Panc1 (cell line): ENCODE data around the gene B9D1. TPM values are rescaled to one million over a fixed set of nuclear protein-coding genes. Genes with fewer than 3 reads are reported as not detected.

ENCODE experiments used
- ATAC-seq: fragments of 200-7000 bp; cut with Tn5 transposase; 2 replicates; pipeline ENCODE4 v1.9.1; 2020; ENCODE audit warnings: mild to moderate bottlenecking, moderate library complexity
- BruUV-seq: library from RNA; stranded (reverse); fragments of 400-500 nt; replicated peaks from 2 replicates; lab custom pipeline; 2021; lab: Mats Ljungman, UMichigan
- CTCF ChIA-PET: fragments of 300-600 bp; sonication (Branson Sonifier 250); formaldehyde crosslinking; loops from one replicate; lab custom pipeline; 2022; ENCODE audit warnings: antibody characterized with exemption; lab: Charles Lee
- POLR2A ChIA-PET: fragments of 300-600 bp; sonication (Branson Sonifier 250); formaldehyde crosslinking; loops from one replicate; lab custom pipeline; 2022; ENCODE audit warnings: antibody characterized with exemption; lab: Charles Lee
- DNase-seq: peaks from one replicate; pipeline ENCODE4 v3.0.0-alpha.2; 2010; ENCODE audit warnings: low read depth, low spot score
- H3K27ac ChIP-seq: 2 replicates; pipeline ENCODE4 v1.5.1; 2011; ENCODE audit warnings: mild to moderate bottlenecking, low read length, inconsistent platforms
- H3K27me3 ChIP-seq: fragments of 200-500 bp; sonication (Bioruptor generic); 2 replicates; pipeline ENCODE4 v1.6.0; 2014; ENCODE audit warnings: low read length, inconsistent platforms; ENCODE audit not compliant: control insufficient read depth, insufficient read depth
- H3K36me3 ChIP-seq: fragments of 200-500 bp; sonication (Bioruptor generic); 2 replicates; pipeline ENCODE4 v1.5.1; 2014; ENCODE audit warnings: inconsistent platforms, mild to moderate bottlenecking, low read length, moderate library complexity; ENCODE audit not compliant: control insufficient read depth, insufficient read depth
- H3K4me1 ChIP-seq: 2 replicates; pipeline ENCODE4 v1.5.1; 2011; ENCODE audit warnings: inconsistent platforms, mild to moderate bottlenecking, low read length, moderate library complexity; ENCODE audit not compliant: control insufficient read depth, insufficient read depth
- H3K4me3 ChIP-seq, 2 experiments: 2 replicates each; pipeline ENCODE4 v1.5.1; 2011 to 2012; ENCODE audit warnings: low read depth in 2 of 2, low read length in 2 of 2, mild to moderate bottlenecking in 2 of 2, inconsistent platforms in 1 of 2, moderate library complexity in 1 of 2
- H3K9me3 ChIP-seq: fragments of 200-500 bp; sonication (Bioruptor generic); 2 replicates; pipeline ENCODE4 v1.5.1; 2014; ENCODE audit warnings: low read depth, mild to moderate bottlenecking, inconsistent platforms, low read length, moderate library complexity; ENCODE audit not compliant: control insufficient read depth, insufficient read depth
- POLR2AphosphoS5 ChIP-seq: IDR thresholded peaks from 2 replicates; pipeline ENCODE4 v1.6.1; 2012; ENCODE audit warnings: mild to moderate bottlenecking, low read depth, low read length, moderate library complexity
- SIN3A ChIP-seq: IDR thresholded peaks from 2 replicates; pipeline ENCODE4 v1.6.1; 2012; ENCODE audit warnings: low read depth, mild to moderate bottlenecking, low read length, moderate library complexity, borderline replicate concordance; ENCODE audit not compliant: insufficient read depth
- TCF7L2 ChIP-seq: IDR thresholded peaks from 2 replicates; pipeline ENCODE4 v1.6.1; 2011; ENCODE audit warnings: mild to moderate bottlenecking, low read depth, low read length, inconsistent platforms
- in situ Hi-C: cut with HindIII; loops from 2 replicates; pipeline ENCODE4 v1.10.0; 2016; ENCODE audit warnings: low sequenced_read_pairs, low pct_unique_long_range_greater_than_20kb
- intact Hi-C: fragments of 100-400 bp; cut with micrococcal nuclease; formaldehyde crosslinking; loops from one replicate; pipeline ENCODE4 v1.10.0; 2022; ENCODE audit not compliant: unreplicated experiment
- total RNA-seq: library from RNA; stranded (reverse); gene quantifications from one replicate; pipeline ENCODE4 v1.2.1, GENCODE V29; 2021; ENCODE audit not compliant: unreplicated experiment
- TF ChIP-seq, protein P1 (sequence below): fragments of 450-650 bp; IDR thresholded peaks from 2 replicates; pipeline ENCODE4 v1.5.1; 2017; ENCODE audit warnings: mild to moderate bottlenecking
- TF ChIP-seq, protein P2 (sequence below), 2 experiments: IDR thresholded peaks; 2 replicates each; pipeline ENCODE4 v1.6.1; 2011 to 2012; ENCODE audit warnings: low read depth in 2 of 2, control low read depth in 1 of 2, low read length in 1 of 2, mild to moderate bottlenecking in 1 of 2, moderate library complexity in 1 of 2; ENCODE audit not compliant: insufficient read depth in 1 of 2

The B9D1 gene
- total RNA-seq, 1 experiment from 2014 or later, result 19.1 TPM

- no peak for DNase-seq
- no TSS peak for BruUV-seq
- ChIA-PET POLR2A (no interaction called here), CTCF (no interaction called here)
- no peak for ATAC-seq
- Histone ChIP-seq H3K4me1 (no peaks in the 10 kb centered on the region; the same call in 1 of the 2 replicates), H3K9me3 (no peaks in the 10 kb centered on the region), H3K4me3 (no peak overlapping the region), H3K36me3 (peaks cover 2% of the 10 kb centered on the region; the same call in 1 of the 2 replicates), H3K27ac (no peak overlapping the region), H3K27me3 (no peaks in the 10 kb centered on the region)
- in situ Hi-C loops, result no loop called here
- intact Hi-C loops, result no loop called here
- TF ChIP-seq, protein P1, sequence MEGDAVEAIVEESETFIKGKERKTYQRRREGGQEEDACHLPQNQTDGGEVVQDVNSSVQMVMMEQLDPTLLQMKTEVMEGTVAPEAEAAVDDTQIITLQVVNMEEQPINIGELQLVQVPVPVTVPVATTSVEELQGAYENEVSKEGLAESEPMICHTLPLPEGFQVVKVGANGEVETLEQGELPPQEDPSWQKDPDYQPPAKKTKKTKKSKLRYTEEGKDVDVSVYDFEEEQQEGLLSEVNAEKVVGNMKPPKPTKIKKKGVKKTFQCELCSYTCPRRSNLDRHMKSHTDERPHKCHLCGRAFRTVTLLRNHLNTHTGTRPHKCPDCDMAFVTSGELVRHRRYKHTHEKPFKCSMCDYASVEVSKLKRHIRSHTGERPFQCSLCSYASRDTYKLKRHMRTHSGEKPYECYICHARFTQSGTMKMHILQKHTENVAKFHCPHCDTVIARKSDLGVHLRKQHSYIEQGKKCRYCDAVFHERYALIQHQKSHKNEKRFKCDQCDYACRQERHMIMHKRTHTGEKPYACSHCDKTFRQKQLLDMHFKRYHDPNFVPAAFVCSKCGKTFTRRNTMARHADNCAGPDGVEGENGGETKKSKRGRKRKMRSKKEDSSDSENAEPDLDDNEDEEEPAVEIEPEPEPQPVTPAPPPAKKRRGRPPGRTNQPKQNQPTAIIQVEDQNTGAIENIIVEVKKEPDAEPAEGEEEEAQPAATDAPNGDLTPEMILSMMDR, result no peak
- no peak for TF ChIP-seq TCF7L2
- TF ChIP-seq, protein P2, sequence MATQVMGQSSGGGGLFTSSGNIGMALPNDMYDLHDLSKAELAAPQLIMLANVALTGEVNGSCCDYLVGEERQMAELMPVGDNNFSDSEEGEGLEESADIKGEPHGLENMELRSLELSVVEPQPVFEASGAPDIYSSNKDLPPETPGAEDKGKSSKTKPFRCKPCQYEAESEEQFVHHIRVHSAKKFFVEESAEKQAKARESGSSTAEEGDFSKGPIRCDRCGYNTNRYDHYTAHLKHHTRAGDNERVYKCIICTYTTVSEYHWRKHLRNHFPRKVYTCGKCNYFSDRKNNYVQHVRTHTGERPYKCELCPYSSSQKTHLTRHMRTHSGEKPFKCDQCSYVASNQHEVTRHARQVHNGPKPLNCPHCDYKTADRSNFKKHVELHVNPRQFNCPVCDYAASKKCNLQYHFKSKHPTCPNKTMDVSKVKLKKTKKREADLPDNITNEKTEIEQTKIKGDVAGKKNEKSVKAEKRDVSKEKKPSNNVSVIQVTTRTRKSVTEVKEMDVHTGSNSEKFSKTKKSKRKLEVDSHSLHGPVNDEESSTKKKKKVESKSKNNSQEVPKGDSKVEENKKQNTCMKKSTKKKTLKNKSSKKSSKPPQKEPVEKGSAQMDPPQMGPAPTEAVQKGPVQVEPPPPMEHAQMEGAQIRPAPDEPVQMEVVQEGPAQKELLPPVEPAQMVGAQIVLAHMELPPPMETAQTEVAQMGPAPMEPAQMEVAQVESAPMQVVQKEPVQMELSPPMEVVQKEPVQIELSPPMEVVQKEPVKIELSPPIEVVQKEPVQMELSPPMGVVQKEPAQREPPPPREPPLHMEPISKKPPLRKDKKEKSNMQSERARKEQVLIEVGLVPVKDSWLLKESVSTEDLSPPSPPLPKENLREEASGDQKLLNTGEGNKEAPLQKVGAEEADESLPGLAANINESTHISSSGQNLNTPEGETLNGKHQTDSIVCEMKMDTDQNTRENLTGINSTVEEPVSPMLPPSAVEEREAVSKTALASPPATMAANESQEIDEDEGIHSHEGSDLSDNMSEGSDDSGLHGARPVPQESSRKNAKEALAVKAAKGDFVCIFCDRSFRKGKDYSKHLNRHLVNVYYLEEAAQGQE (IDR thresholded peaks at IDR 0.05; ENCODE audit: insufficient read depth in 1 of 2, low read depth in 2 of 2, low read length in 1 of 2), result no peak
- TF ChIP-seq POLR2AphosphoS5, result no peak
- TF ChIP-seq SIN3A, result no peak
Measured at GRCh38 chr17:19372866-19373504, 10.5 kb upstream of the B9D1 start.

- DNase-seq (no peak), ATAC-seq (no peak)
- intact Hi-C loops (no loop called here), in situ Hi-C loops (no loop called here)
- Histone ChIP-seq H3K9me3 (no peaks in the 10 kb centered on the region), H3K4me1 (no peaks in the 10 kb centered on the region; the same call in 1 of the 2 replicates), H3K36me3 (peaks cover 2% of the 10 kb centered on the region; the same call in 1 of the 2 replicates), H3K27ac (no peak overlapping the region), H3K27me3 (no peaks in the 10 kb centered on the region), H3K4me3 (no peak overlapping the region)
- ChIA-PET POLR2A (no interaction called here), CTCF (no interaction called here)
- BruUV-seq, result no TSS peak
- TF ChIP-seq POLR2AphosphoS5, result no peak
- TF ChIP-seq TCF7L2, result no peak
- no peak for TF ChIP-seq SIN3A
- TF ChIP-seq, protein P2 (IDR thresholded peaks at IDR 0.05; ENCODE audit: insufficient read depth in 1 of 2, low read depth in 2 of 2, low read length in 1 of 2), result no peak
Measured at GRCh38 chr17:19372439-19372838, 9.9 kb upstream of the B9D1 start.
